Aorta (tissue), 5 donors: Measurements from ENCODE around the gene GAL3ST3. TPM values are rescaled to one million over a fixed set of nuclear protein-coding genes. Genes with fewer than 3 reads are reported as not detected.
"Not testable (repeated sequence)": the region's sequence is repeated elsewhere in the genome, so short reads cannot be mapped to it uniquely, and the experiment has no call there.

ENCODE experiments used
- ATAC-seq: fragments of 200-7000 bp; cut with Tn5 transposase; one replicate; pipeline ENCODE4 v1.9.1; 2022; ENCODE audit warnings: moderate library complexity; ENCODE audit not compliant: low FRiP score
- DNase-seq, 2 donors: peaks; one replicate each; pipeline ENCODE4 v3.0.0-alpha.2; 2020
- H3K27ac ChIP-seq, 2 donors: one replicate each; pipeline ENCODE4 v1.5.1; 2013; ENCODE audit warnings: low read length in 2 of 2, mild to moderate bottlenecking in 2 of 2, moderate library complexity in 2 of 2, control low read depth in 1 of 2, inconsistent platforms in 1 of 2, low read depth in 1 of 2
- H3K27me3 ChIP-seq, 2 donors: one replicate each; pipeline ENCODE4 v1.6.1; 2013; ENCODE audit warnings: control low read depth in 1 of 2, low read length in 1 of 2, mild to moderate bottlenecking in 1 of 2, moderate library complexity in 1 of 2; ENCODE audit not compliant: insufficient read depth in 2 of 2, control insufficient read depth in 1 of 2
- H3K36me3 ChIP-seq, 2 donors: one replicate each; pipeline ENCODE4 v1.6.1; 2013; ENCODE audit warnings: control low read depth in 1 of 2, low read length in 1 of 2, mild to moderate bottlenecking in 1 of 2; ENCODE audit not compliant: insufficient read depth in 2 of 2, control insufficient read depth in 1 of 2
- H3K4me1 ChIP-seq, 2 donors: one replicate each; pipeline ENCODE4 v1.6.1; 2013; ENCODE audit warnings: low read length in 2 of 2, control low read depth in 1 of 2, mild to moderate bottlenecking in 1 of 2, moderate library complexity in 1 of 2; ENCODE audit not compliant: insufficient read depth in 2 of 2, control insufficient read depth in 1 of 2
- H3K4me3 ChIP-seq, 2 donors: one replicate each; pipeline ENCODE4 v1.5.1; 2013; ENCODE audit warnings: low read length in 2 of 2, control low read depth in 1 of 2, mild to moderate bottlenecking in 1 of 2
- H3K9me3 ChIP-seq: one replicate; pipeline ENCODE4 v1.6.1; 2013; ENCODE audit warnings: mild to moderate bottlenecking, low read length; ENCODE audit not compliant: control insufficient read depth
- WGBS, 2 donors: extraction: QIAGEN DNeasy Blood & Tissue Kit; methylation state at CpG; one replicate each; pipeline ENCODE4 v1.1.7; 2013; 5-methylcytosine and 5-hydroxymethylcytosine counted together
- intact Hi-C, 2 donors: fragments of 100-400 bp; cut with DNase I; formaldehyde crosslinking; loops; one replicate each; pipeline versions ENCODE4 v1.14.2 to v1.15.0; 2022
- long read RNA-seq, 2 donors: library from polyadenylated mRNA; unstranded; transcript quantifications; one replicate each; pipeline ENCODE4 v2.0.0, GENCODE V29; 2020 to 2021
- polyA plus RNA-seq, 2 donors: library from polyadenylated mRNA; stranded (reverse); fragments of 200-250 nt; gene quantifications; one replicate each; pipeline ENCODE4 v1.2.3, GENCODE V29; 2013
- total RNA-seq, 2 donors: library from RNA; stranded (reverse); fragmentation: NEBNext Ultra II Directional; extraction: Animal tissue kit (Norgen Biotek cat#: 25700); gene quantifications; one replicate each; pipeline ENCODE4 v1.2.1, GENCODE V29; 2021
- donor health status: healthy with polysubstance abuse.
- donor health status: Bipolar disorder and iron deficiency.
- donor health status: DM: no; HTN: no; CAD: no.
- donor health status: DM: no; HTN: no; CAD: no.
- donor health status: DM: yes; HTN: yes; CAD: no.

Gene GAL3ST3
- total RNA-seq (not detected), polyA plus RNA-seq (not detected)
- long read RNA-seq, donor 1, result 0 reads
- long read RNA-seq, donor 2, result 0 reads

- H3K4me3 ChIP-seq, result no peak within 1 kb of the TSS
- H3K36me3 ChIP-seq, result no peaks in the 10 kb centered on the region
- H3K27me3 ChIP-seq, result no peaks in the 10 kb centered on the region
- peak in 1 of 2 donors; percentile 76 for DNase-seq
- no peak for ATAC-seq
- WGBS, 2 donors, result 9 to 13% methylated on average over 33 to 39 of the region's 39 CpGs
- H3K27ac ChIP-seq, result no peak within 1 kb of the TSS
- H3K9me3 ChIP-seq, result no peaks in the 10 kb centered on the region
- H3K4me1 ChIP-seq, result peaks cover 0 to 4% of the 10 kb centered on the region in 2 donors
- intact Hi-C loops, result no loop called here
Observed at GRCh38 chr11:66048547-66049323, at the start of gene GAL3ST3. GAL3ST3 (minus strand) TSS chr11:66049161; CDS start chr11:66045415, 3,746 bp downstream.

GRCh38 chr11:66092125-66092524 is 43.2 kb upstream of the GAL3ST3 start:
- H3K4me3 ChIP-seq, H3K9me3 ChIP-seq, H3K27me3 ChIP-seq, H3K4me1 ChIP-seq, ATAC-seq, intact Hi-C loops, H3K36me3 ChIP-seq, DNase-seq, H3K27ac ChIP-seq: not testable (repeated sequence)
- 98 to 100% methylated on average over 2 of the region's 2 CpGs for WGBS, 2 donors

- Histone ChIP-seq H3K9me3 (no peaks in the 10 kb centered on the region), H3K4me3 (no peak overlapping the region), H3K27ac (no peak overlapping the region), H3K4me1 (no peaks in the 10 kb centered on the region), H3K36me3 (no peaks in the 10 kb centered on the region), H3K27me3 (no peaks in the 10 kb centered on the region)
- ATAC-seq (no peak), DNase-seq (no peak)
- intact Hi-C loops, result no loop called here
- whole genome bisulfite sequencing, 2 donors, result 91 to 92% methylated on average over 4 of the region's 4 CpGs
Observed at GRCh38 chr11:66090288-66090687, 41.3 kb upstream of the GAL3ST3 start.

- H3K4me3 ChIP-seq, result no peak overlapping the region
- no peak for DNase-seq
- no peak overlapping the region for H3K27ac ChIP-seq
- ATAC-seq, result no peak
- H3K36me3 ChIP-seq, result no peaks in the 10 kb centered on the region
- no peaks in the 10 kb centered on the region for H3K27me3 ChIP-seq
- H3K9me3 ChIP-seq, result no peaks in the 10 kb centered on the region
- H3K4me1 ChIP-seq, result peaks cover 0 to under 1% of the 10 kb centered on the region in 2 donors
- intact Hi-C loops, result no loop called here
- 65 to 77% methylated on average over 3 of the region's 3 CpGs for WGBS, 2 donors
Observed at GRCh38 chr11:66089067-66089466, 40.1 kb upstream of the GAL3ST3 start.

- Histone ChIP-seq H3K27me3 (no peaks in the 10 kb centered on the region), H3K4me1 (peaks cover 2 to 8% of the 10 kb centered on the region in 2 donors), H3K9me3 (no peaks in the 10 kb centered on the region), H3K27ac (no peak overlapping the region), H3K36me3 (no peaks in the 10 kb centered on the region), H3K4me3 (no peak overlapping the region)
- ATAC-seq (peak; percentile 46), DNase-seq (no peak)
- intact Hi-C loops, result no loop called here
- 95% methylated on average over 9 of the region's 9 CpGs for WGBS, 2 donors
Observed at GRCh38 chr11:66087148-66087908, 38.4 kb upstream of the GAL3ST3 start.

- Histone ChIP-seq H3K27me3 (no peaks in the 10 kb centered on the region), H3K4me1 (peaks cover 4 to 12% of the 10 kb centered on the region in 2 donors), H3K4me3 (no peak overlapping the region), H3K9me3 (no peaks in the 10 kb centered on the region), H3K36me3 (no peaks in the 10 kb centered on the region), H3K27ac (no peak overlapping the region)
- ATAC-seq (no peak), DNase-seq (no peak)
- intact Hi-C loops, result no loop called here
- WGBS, 2 donors, result 32% methylated on average over 3 of the region's 3 CpGs
Observed at GRCh38 chr11:66084821-66085475, 36.0 kb upstream of the GAL3ST3 start.

- H3K4me1 ChIP-seq, result peaks cover 4 to 12% of the 10 kb centered on the region in 2 donors
- H3K9me3 ChIP-seq, result no peaks in the 10 kb centered on the region
- no peak overlapping the region for H3K4me3 ChIP-seq
- no peaks in the 10 kb centered on the region for H3K36me3 ChIP-seq
- H3K27me3 ChIP-seq, result no peaks in the 10 kb centered on the region
- ATAC-seq (no peak), DNase-seq (no peak)
- intact Hi-C loops, result no loop called here
- 68 to 69% methylated on average over 3 of the region's 3 CpGs for WGBS, 2 donors
- H3K27ac ChIP-seq, result no peak overlapping the region
Observed at GRCh38 chr11:66083767-66084166, 34.8 kb upstream of the GAL3ST3 start.

- DNase-seq, result no peak
- intact Hi-C loops, result no loop called here
- 8 to 12% methylated on average over 4 of the region's 4 CpGs for WGBS, 2 donors
- no peaks in the 10 kb centered on the region for H3K9me3 ChIP-seq
- H3K27ac ChIP-seq, result peak overlapping the region in 1 of 2 donors; percentile 25
- peaks cover 4 to 12% of the 10 kb centered on the region in 2 donors for H3K4me1 ChIP-seq
- no peak overlapping the region for H3K4me3 ChIP-seq
- H3K27me3 ChIP-seq, result no peaks in the 10 kb centered on the region
- ATAC-seq, result no peak
- H3K36me3 ChIP-seq, result no peaks in the 10 kb centered on the region
Observed at GRCh38 chr11:66082946-66083698, 34.2 kb upstream of the GAL3ST3 start.
